WTC11 (cell line): ENCODE results near the gene ASPN. TPM values are rescaled to one million over a fixed set of nuclear protein-coding genes. Genes with fewer than 3 reads are reported as not detected.

Experiments used
- ATAC-seq: fragments of 200-7000 bp; cut with Tn5 transposase; 2 replicates; pipeline ENCODE4 v1.10.0; 2021; ENCODE audit warnings: mild to moderate bottlenecking, moderate library complexity
- CTCF ChIA-PET: fragments of 300-600 bp; sonication (Branson Sonifier 250); formaldehyde crosslinking; loops from one replicate; lab custom pipeline; 2021; ENCODE audit warnings: antibody characterized with exemption; lab: Charles Lee
- POLR2A ChIA-PET: fragments of 350-600 bp; sonication (Branson Sonifier 250); formaldehyde crosslinking; loops from one replicate; lab custom pipeline; 2021; ENCODE audit warnings: antibody characterized with exemption; lab: Charles Lee
- DNase-seq: peaks from one replicate; pipeline ENCODE4 v3.0.0; 2021; ENCODE audit warnings: low spot score
- H3K27ac Mint-ChIP-seq: 2 replicates; pipeline ENCODE4 v1.8.0; 2021; ENCODE audit warnings: mixed read lengths
- H3K27me3 Mint-ChIP-seq: 2 replicates; pipeline ENCODE4 v1.8.0; 2021; ENCODE audit warnings: low read depth, mild to moderate bottlenecking, moderate library complexity, mixed read lengths
- H3K36me3 Mint-ChIP-seq: 2 replicates; pipeline ENCODE4 v1.8.0; 2021; ENCODE audit warnings: mixed read lengths
- H3K4me1 Mint-ChIP-seq: 2 replicates; pipeline ENCODE4 v1.8.0; 2022; ENCODE audit warnings: mixed read lengths
- H3K4me3 Mint-ChIP-seq: 2 replicates; pipeline ENCODE4 v1.8.0; 2021; ENCODE audit warnings: mild to moderate bottlenecking, moderate library complexity, mixed read lengths
- H3K9me3 Mint-ChIP-seq: 2 replicates; pipeline ENCODE4 v1.8.0; 2021; ENCODE audit warnings: mixed read lengths
- ATF1 ChIP-seq: sonication (generic); formaldehyde crosslinking; IDR thresholded peaks from 2 replicates; pipeline ENCODE4 v1.8.1; 2023; ENCODE audit warnings: mild to moderate bottlenecking, moderate library complexity, missing genetic modification reagents
- CDX4 ChIP-seq: fragments of 250-450 bp; sonication (Bioruptor Pico); IDR thresholded peaks from 2 replicates; pipeline ENCODE4 v1.9.0; 2021; ENCODE audit warnings: moderate library complexity, mild to moderate bottlenecking, inconsistent platforms, borderline replicate concordance
- GABPB1 ChIP-seq: sonication (generic); formaldehyde crosslinking; IDR thresholded peaks from 2 replicates; pipeline ENCODE4 v1.8.1; 2023; ENCODE audit warnings: mild to moderate bottlenecking, missing genetic modification reagents
- GRHL2 ChIP-seq: fragments of 250-450 bp; sonication (Bioruptor Pico); IDR thresholded peaks from 2 replicates; pipeline ENCODE4 v1.8.0; 2022; ENCODE audit warnings: mild to moderate bottlenecking, moderate library complexity; ENCODE audit not compliant: insufficient replicate concordance, severe bottlenecking
- JUN ChIP-seq: sonication (generic); formaldehyde crosslinking; IDR thresholded peaks from 2 replicates; pipeline ENCODE4 v1.8.0; 2023; ENCODE audit warnings: mild to moderate bottlenecking, missing genetic modification reagents
- MAX ChIP-seq: sonication (generic); formaldehyde crosslinking; IDR thresholded peaks from 2 replicates; pipeline ENCODE4 v1.8.0; 2022; ENCODE audit warnings: mild to moderate bottlenecking, missing genetic modification reagents
- MLX ChIP-seq: sonication (generic); formaldehyde crosslinking; IDR thresholded peaks from 2 replicates; pipeline ENCODE4 v1.8.1; 2023; ENCODE audit warnings: mild to moderate bottlenecking, missing genetic modification reagents, moderate library complexity
- NFATC4 ChIP-seq: fragments of 250-450 bp; sonication (Bioruptor Pico); IDR thresholded peaks from 2 replicates; pipeline ENCODE4 v1.9.0; 2021; ENCODE audit warnings: mild to moderate bottlenecking
- NFE2L1 ChIP-seq: sonication (generic); formaldehyde crosslinking; IDR thresholded peaks from 2 replicates; pipeline ENCODE4 v1.8.1; 2023; ENCODE audit warnings: missing genetic modification reagents
- OVOL2 ChIP-seq: fragments of 250-450 bp; sonication (Bioruptor Pico); IDR thresholded peaks from 2 replicates; pipeline ENCODE4 v1.9.0; 2021; ENCODE audit warnings: mild to moderate bottlenecking, borderline replicate concordance
- PREB ChIP-seq: sonication (generic); formaldehyde crosslinking; IDR thresholded peaks from 2 replicates; pipeline ENCODE4 v1.8.1; 2022; ENCODE audit warnings: mild to moderate bottlenecking, missing genetic modification reagents, moderate library complexity, borderline replicate concordance
- ZBTB43 ChIP-seq: sonication (generic); formaldehyde crosslinking; IDR thresholded peaks from 2 replicates; pipeline ENCODE4 v1.8.1; 2023; ENCODE audit warnings: mild to moderate bottlenecking, missing genetic modification reagents
- ZNF138 ChIP-seq: sonication (generic); formaldehyde crosslinking; conservative IDR thresholded peaks from 2 replicates; pipeline ENCODE4 v1.8.1; 2022; ENCODE audit warnings: mild to moderate bottlenecking, moderate library complexity, missing genetic modification reagents
- ZNF263 ChIP-seq: sonication (generic); formaldehyde crosslinking; IDR thresholded peaks from 2 replicates; pipeline ENCODE4 v1.8.1; 2022; ENCODE audit warnings: low read depth, mild to moderate bottlenecking, moderate library complexity, missing genetic modification reagents
- ZNF281 ChIP-seq: sonication (generic); formaldehyde crosslinking; IDR thresholded peaks from 2 replicates; pipeline ENCODE4 v1.8.0; 2023; ENCODE audit warnings: mild to moderate bottlenecking, missing genetic modification reagents
- ZNF423 ChIP-seq: fragments of 250-450 bp; sonication (Bioruptor Pico); IDR thresholded peaks from 2 replicates; pipeline ENCODE4 v2.1.2; 2022; ENCODE audit warnings: mild to moderate bottlenecking, moderate library complexity
- ZNF671 ChIP-seq: fragments of 250-450 bp; sonication (Bioruptor Pico); IDR thresholded peaks from 2 replicates; pipeline ENCODE4 v1.8.0; 2021; ENCODE audit warnings: mild to moderate bottlenecking
- total RNA-seq: library from RNA; stranded (reverse); gene quantifications from 3 replicates; pipeline ENCODE4 v1.2.3, GENCODE V29; 2021

Gene ASPN
- total RNA-seq, 1 experiment from 2014 or later: not detected

- TF ChIP-seq ZBTB43: no peak
- no peak for TF ChIP-seq CDX4 (CRISPR knock-in tag)
- no peak for TF ChIP-seq ZNF263 (CRISPR knock-in tag)
Measured at GRCh38 chr9:92484563-92484962, 2.3 kb upstream of the ASPN start (continued).

- DNase-seq: no peak
- no peak for ATAC-seq
- CTCF ChIA-PET: no interaction called here
- no peaks in the 10 kb centered on the region for H3K36me3 Mint-ChIP-seq
- H3K4me1 Mint-ChIP-seq: peaks cover 17% of the 10 kb centered on the region
- no peaks in the 10 kb centered on the region for H3K27me3 Mint-ChIP-seq
- POLR2A ChIA-PET: no interaction called here
- no peak overlapping the region for H3K27ac Mint-ChIP-seq
- no peaks in the 10 kb centered on the region for H3K9me3 Mint-ChIP-seq
- TF ChIP-seq MAX (CRISPR knock-in tag): no peak
- no peak for TF ChIP-seq GRHL2 (CRISPR knock-in tag)
- TF ChIP-seq ZNF423 (CRISPR knock-in tag): no peak
- H3K4me3 Mint-ChIP-seq: no peak overlapping the region
Measured at GRCh38 chr9:92483627-92484545, 1.6 kb upstream of the ASPN start.

- Mint-ChIP-seq H3K27me3 (no peaks in the 10 kb centered on the region), H3K27ac (no peak overlapping the region), H3K36me3 (no peaks in the 10 kb centered on the region), H3K4me3 (no peak overlapping the region), H3K4me1 (peaks cover 17% of the 10 kb centered on the region), H3K9me3 (no peaks in the 10 kb centered on the region)
- TF ChIP-seq ZNF263 (CRISPR knock-in tag) (no peak), ZNF281 (CRISPR knock-in tag) (no peak)
- ChIA-PET POLR2A (no interaction called here), CTCF (no interaction called here)
- ATAC-seq: no peak
- DNase-seq: no peak
Measured at GRCh38 chr9:92482805-92483204, 499 bp upstream of the ASPN start.

GRCh38 chr9:92480986-92481633 lies 1.2 kb downstream of the ASPN start:
- ChIA-PET POLR2A (no interaction called here), CTCF (interaction anchor here (0.9 to 1.1 kb wide), 2 partner anchors 12 to 21 kb away, joined by 3 to 4 read pairs; no protein-coding TSS in a partner anchor)
- H3K4me1 Mint-ChIP-seq: peaks cover 17% of the 10 kb centered on the region
- DNase-seq: no peak
- no peaks in the 10 kb centered on the region for H3K27me3 Mint-ChIP-seq
- no peaks in the 10 kb centered on the region for H3K9me3 Mint-ChIP-seq
- H3K4me3 Mint-ChIP-seq: no peak overlapping the region
- ATAC-seq: no peak
- H3K36me3 Mint-ChIP-seq: no peaks in the 10 kb centered on the region
- H3K27ac Mint-ChIP-seq: no peak overlapping the region
- TF ChIP-seq ZBTB43: no peak
- TF ChIP-seq OVOL2 (CRISPR knock-in tag): no peak
- no peak for TF ChIP-seq MLX
- no peak for TF ChIP-seq NFE2L1 (CRISPR knock-in tag)
- TF ChIP-seq PREB (CRISPR knock-in tag): no peak
- no peak for TF ChIP-seq ZNF138 (CRISPR knock-in tag)
- TF ChIP-seq ZNF671: no peak
- no peak for TF ChIP-seq JUN
- TF ChIP-seq NFATC4 (CRISPR knock-in tag): no peak
- no peak for TF ChIP-seq GABPB1
- TF ChIP-seq ATF1: no peak
